PFSK-1 (cell line): ENCODE results near the gene LSAMP.

Source experiments
- FOXP2 ChIP-seq: optimal IDR thresholded peaks from 2 replicates; pipeline ENCODE3; 2011; ENCODE audit warnings: borderline replicate concordance, control low read depth, inconsistent platforms; ENCODE audit not compliant: insufficient read depth; ENCODE audit errors: extremely low read length, extremely low read depth
- POLR2AphosphoS5 ChIP-seq: IDR thresholded peaks from 2 replicates; pipeline ENCODE4 v1.6.1; 2012; ENCODE audit warnings: low read depth, mild to moderate bottlenecking, control low read depth, low read length, moderate library complexity
- REST ChIP-seq, 2 experiments: IDR thresholded peaks; 2 replicates each; pipeline versions ENCODE4 v1.6.1 to v1.8.0; 2011 to 2012; ENCODE audit warnings: low read depth in 2 of 2, low read length in 2 of 2, control low read depth in 1 of 2, inconsistent platforms in 1 of 2, mild to moderate bottlenecking in 1 of 2, moderate library complexity in 1 of 2; ENCODE audit not compliant: insufficient read depth in 1 of 2
- SIN3A ChIP-seq: IDR thresholded peaks from 2 replicates; pipeline ENCODE4 v1.6.1; 2012; ENCODE audit warnings: mild to moderate bottlenecking, low read length, moderate library complexity, borderline replicate concordance; ENCODE audit not compliant: insufficient read depth
- TAF1 ChIP-seq: IDR thresholded peaks from 2 replicates; pipeline ENCODE4 v1.6.1; 2012; ENCODE audit warnings: low read length, control low read depth, borderline replicate concordance; ENCODE audit not compliant: insufficient read depth

The LSAMP gene

GRCh38 chr3:116140100-116140689 lies 305.1 kb downstream of the LSAMP start:
- TF ChIP-seq FOXP2 = no peak
- TF ChIP-seq TAF1 = no peak
- TF ChIP-seq REST (IDR thresholded peaks at IDR 0.05; ENCODE audit: insufficient read depth in 1 of 2, low read depth in 2 of 2, low read length in 2 of 2) = no peak
- TF ChIP-seq SIN3A = no peak
- no peak for TF ChIP-seq POLR2AphosphoS5

- TF ChIP-seq FOXP2 (no peak), SIN3A (no peak), REST (IDR thresholded peaks at IDR 0.05; ENCODE audit: insufficient read depth in 1 of 2, low read depth in 2 of 2, low read length in 2 of 2) (no peak)
Measured at GRCh38 chr3:116139641-116140040, 305.6 kb downstream of the LSAMP start.

DNA sequence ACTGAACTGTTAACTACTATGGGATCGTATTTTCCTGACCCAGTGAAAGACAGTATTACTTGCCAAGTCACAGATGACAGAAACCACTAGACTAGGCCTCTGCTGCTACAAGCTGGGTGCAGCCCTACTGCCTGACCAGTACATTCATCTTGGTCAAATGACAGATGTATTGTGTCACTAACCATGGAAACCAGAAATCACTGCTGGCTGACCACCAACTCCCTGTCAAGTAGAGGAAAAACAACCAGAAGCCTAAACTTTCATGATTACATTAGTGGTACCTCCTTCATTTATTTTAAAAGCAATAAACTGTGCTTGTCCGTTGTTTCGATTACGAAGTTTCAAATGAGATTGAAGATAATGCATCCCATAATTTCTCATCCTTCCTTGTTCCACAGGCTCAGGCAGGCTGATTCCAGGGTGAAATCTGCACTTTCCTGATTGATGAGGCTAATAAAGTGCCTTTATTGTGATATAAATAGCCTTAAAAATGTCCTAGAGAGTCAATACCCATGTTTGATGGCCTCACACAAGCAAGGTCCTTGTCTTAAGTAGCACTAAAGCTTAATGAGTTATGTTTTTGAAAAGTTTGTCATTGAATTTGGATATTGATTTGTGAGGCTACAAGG lies 309.7 kb downstream of the LSAMP start:
- no peak for TF ChIP-seq SIN3A
- no peak for TF ChIP-seq POLR2AphosphoS5
- no peak for TF ChIP-seq REST (IDR thresholded peaks at IDR 0.05; ENCODE audit: insufficient read depth in 1 of 2, low read depth in 2 of 2, low read length in 2 of 2)
- TF ChIP-seq FOXP2 = no peak
- TF ChIP-seq TAF1 = no peak

DNA sequence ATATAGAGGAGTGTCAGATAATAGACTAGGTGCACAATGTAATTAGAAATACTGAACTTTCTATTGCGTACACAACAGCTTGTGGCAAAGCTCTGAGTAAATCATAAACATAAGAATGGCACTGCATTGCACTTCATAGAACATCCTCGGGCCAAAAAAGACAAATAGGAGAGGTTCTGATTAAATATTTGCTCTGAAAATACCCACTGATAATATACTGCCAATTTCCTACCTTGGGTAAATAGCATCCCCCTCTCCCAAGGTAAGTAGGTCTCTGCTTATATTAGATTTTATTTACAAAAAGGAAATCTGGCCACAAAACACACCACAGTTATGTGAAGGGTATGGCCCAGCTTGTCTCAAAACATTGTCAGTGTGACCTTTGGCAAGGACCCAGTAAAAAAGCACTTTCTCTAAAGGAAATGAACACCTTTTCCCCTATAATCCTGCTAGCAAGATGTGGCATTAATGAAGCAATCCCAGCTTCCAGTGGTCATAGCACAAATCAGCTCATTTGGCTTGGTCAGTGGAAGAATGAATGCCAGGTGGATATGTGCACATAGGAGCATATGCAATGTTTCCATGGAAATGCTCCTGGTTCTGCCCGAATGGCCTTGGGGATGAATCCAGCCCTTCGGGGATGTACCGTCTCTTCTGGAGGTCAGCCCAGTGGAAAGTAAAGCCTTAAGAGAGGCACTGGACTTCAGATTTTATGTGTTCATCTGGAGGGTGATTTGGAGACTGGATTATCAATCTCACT lies 315.9 kb downstream of the LSAMP start:
- TF ChIP-seq REST (IDR thresholded peaks at IDR 0.05; ENCODE audit: insufficient read depth in 1 of 2, low read depth in 2 of 2, low read length in 2 of 2) (no peak), FOXP2 (no peak), POLR2AphosphoS5 (no peak), SIN3A (no peak), TAF1 (no peak)
